Neuronal stem cell (in vitro differentiated cells): ENCODE data around the gene NAB2.
A peak's percentile ranks its signal among the peaks of the same experiment; 100 is the strongest.

Experiments
- DNase-seq: peaks from one replicate; pipeline ENCODE4 v3.0.0-alpha.2; 2013; ENCODE audit warnings: low spot score
- H2AFZ ChIP-seq: one replicate; pipeline ENCODE4 v1.6.1; 2013; ENCODE audit warnings: mild to moderate bottlenecking, low read length, inconsistent platforms
- H2AK5ac ChIP-seq: 2 replicates; pipeline ENCODE4 v1.6.1; 2013; ENCODE audit warnings: low read depth, mild to moderate bottlenecking, inconsistent platforms, low read length, moderate library complexity, mixed read lengths
- H2BK120ac ChIP-seq: 2 replicates; pipeline ENCODE4 v1.6.1; 2013; ENCODE audit warnings: low read depth, mild to moderate bottlenecking, inconsistent platforms, low read length, moderate library complexity, mixed read lengths
- H2BK12ac ChIP-seq: one replicate; pipeline ENCODE4 v1.6.1; 2013; ENCODE audit warnings: low read length, inconsistent platforms
- H2BK15ac ChIP-seq: 2 replicates; pipeline ENCODE4 v1.6.1; 2013; ENCODE audit warnings: mild to moderate bottlenecking, low read length, inconsistent platforms, mixed read lengths
- H2BK5ac ChIP-seq: one replicate; pipeline ENCODE4 v1.6.1; 2013; ENCODE audit warnings: inconsistent platforms, mild to moderate bottlenecking, low read length, moderate library complexity
- H3K14ac ChIP-seq: one replicate; pipeline ENCODE4 v1.6.1; 2013; ENCODE audit warnings: low read length, inconsistent platforms
- H3K18ac ChIP-seq: 2 replicates; pipeline ENCODE4 v1.6.1; 2013; ENCODE audit warnings: low read length, inconsistent platforms
- H3K23ac ChIP-seq: 2 replicates; pipeline ENCODE4 v1.6.1; 2013; ENCODE audit warnings: low read depth, mild to moderate bottlenecking, mixed read lengths, low read length, inconsistent platforms; ENCODE audit not compliant: poor library complexity
- H3K27ac ChIP-seq: replicated peaks from 3 replicates; pipeline ENCODE4 v1.5.1; 2013; ENCODE audit warnings: low read length, inconsistent platforms
- H3K27me3 ChIP-seq, 3 experiments: 2 replicates each; pipeline ENCODE4 v1.6.1; 2013; ENCODE audit warnings: low read length in 3 of 3, mild to moderate bottlenecking in 2 of 3, inconsistent platforms in 1 of 3, low read depth in 1 of 3, mixed read lengths in 1 of 3, moderate library complexity in 1 of 3; ENCODE audit not compliant: control insufficient read depth in 3 of 3, insufficient read depth in 3 of 3
- H3K36me3 ChIP-seq, 2 donors: replicated peaks in 1 of 2; 2 replicates each; pipeline ENCODE4 v1.6.1; 2013; ENCODE audit warnings: low read length in 2 of 2; ENCODE audit not compliant: control insufficient read depth in 2 of 2, insufficient read depth in 2 of 2
- H3K4ac ChIP-seq: 2 replicates; pipeline ENCODE4 v1.6.1; 2013; ENCODE audit warnings: inconsistent platforms, mild to moderate bottlenecking, low read length, moderate library complexity
- H3K4me1 ChIP-seq, 2 donors: 1 replicate in 1 of 2; 2 replicates in 1 of 2; pipeline ENCODE4 v1.6.1; 2013; ENCODE audit warnings: low read length in 2 of 2, low read depth in 1 of 2; ENCODE audit not compliant: control insufficient read depth in 2 of 2, insufficient read depth in 1 of 2
- H3K4me2 ChIP-seq: one replicate; pipeline ENCODE4 v1.6.1; 2013; ENCODE audit warnings: mild to moderate bottlenecking, low read length, inconsistent platforms; ENCODE audit not compliant: insufficient read depth, poor library complexity, severe bottlenecking
- H3K4me3 ChIP-seq, 2 donors: 2 replicates each; pipeline ENCODE4 v1.5.1; 2013; ENCODE audit warnings: low read length in 2 of 2, mild to moderate bottlenecking in 2 of 2, inconsistent platforms in 1 of 2, moderate library complexity in 1 of 2
- H3K79me1 ChIP-seq: one replicate; pipeline ENCODE4 v1.6.1; 2013; ENCODE audit warnings: low read depth, mild to moderate bottlenecking, inconsistent platforms, low read length, moderate library complexity
- H3K9ac ChIP-seq: one replicate; pipeline ENCODE4 v1.6.1; 2013; ENCODE audit warnings: mild to moderate bottlenecking, low read depth, low read length, inconsistent platforms; ENCODE audit not compliant: poor library complexity
- H3K9me3 ChIP-seq, 2 donors: replicated peaks in 1 of 2; 2 replicates each; pipeline versions ENCODE3 to v1.6.1; 2013; ENCODE audit warnings: low read length in 2 of 2, mild to moderate bottlenecking in 2 of 2, inconsistent platforms in 1 of 2, low read depth in 1 of 2, mixed read lengths in 1 of 2, moderate library complexity in 1 of 2; ENCODE audit not compliant: control insufficient read depth in 2 of 2, insufficient read depth in 1 of 2
- H4K8ac ChIP-seq: one replicate; pipeline ENCODE4 v1.6.1; 2013; ENCODE audit warnings: low read depth, mild to moderate bottlenecking, inconsistent platforms, low read length, moderate library complexity
- H4K91ac ChIP-seq: one replicate; pipeline ENCODE4 v1.6.1; 2013; ENCODE audit warnings: low read length, low read depth, mild to moderate bottlenecking, inconsistent platforms; ENCODE audit not compliant: poor library complexity
- WGBS, 2 donors: extraction: QIAGEN DNeasy Blood & Tissue Kit; methylation state at CpG; one replicate each; pipeline ENCODE4 v1.1.7; 2013; ENCODE audit warnings: missing lambda C conversion rate in 2 of 2, mixed read lengths in 1 of 2; ENCODE audit not compliant: insufficient read length in 2 of 2, insufficient replicate concordance in 1 of 2; ENCODE audit errors: extremely low coverage in 2 of 2; 5-methylcytosine and 5-hydroxymethylcytosine counted together

The NAB2 gene

DNA sequence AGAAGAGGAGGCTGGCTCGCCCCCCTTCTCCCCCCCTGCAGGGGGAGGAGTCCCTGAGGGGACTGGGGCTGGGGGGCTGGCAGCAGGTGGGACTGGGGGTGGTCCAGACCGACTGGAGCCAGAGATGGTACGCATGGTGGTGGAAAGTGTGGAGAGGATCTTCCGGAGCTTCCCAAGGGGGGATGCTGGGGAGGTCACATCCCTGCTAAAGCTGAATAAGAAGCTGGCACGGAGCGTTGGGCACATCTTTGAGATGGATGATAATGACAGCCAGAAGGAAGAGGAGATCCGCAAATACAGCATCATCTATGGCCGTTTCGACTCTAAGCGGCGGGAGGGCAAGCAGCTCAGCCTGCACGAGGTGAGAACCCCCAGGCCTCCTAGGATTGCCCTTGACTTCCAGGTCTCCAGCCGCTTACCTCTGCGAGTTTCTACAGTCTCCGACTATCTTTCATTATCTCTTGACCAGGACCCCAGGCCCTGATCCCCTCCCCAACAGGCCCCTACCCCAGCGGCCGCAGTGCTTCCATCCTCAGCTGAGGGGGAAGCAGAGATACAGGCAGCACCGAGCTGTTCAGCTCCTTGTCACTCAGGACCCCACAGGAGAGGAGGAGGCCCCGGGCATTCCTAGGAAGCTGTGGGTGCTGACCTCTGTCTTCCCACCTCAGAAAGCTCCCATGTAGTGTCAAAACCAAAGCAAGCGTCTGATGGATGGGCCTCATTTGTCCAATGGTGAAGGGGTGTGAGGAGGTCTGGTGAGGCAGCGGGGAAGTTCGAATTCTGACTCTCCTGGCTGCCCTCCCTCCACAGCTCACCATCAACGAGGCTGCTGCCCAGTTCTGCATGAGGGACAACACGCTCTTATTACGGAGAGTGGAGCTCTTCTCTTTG is 3.0 kb downstream of the NAB2 start:
- H3K4ac ChIP-seq, result no peak overlapping the region
- no peak overlapping the region for H4K8ac ChIP-seq
- H2BK5ac ChIP-seq, result no peak overlapping the region
- H2BK12ac ChIP-seq, result no peak overlapping the region
- no peak overlapping the region for H3K23ac ChIP-seq
- no peak overlapping the region for H3K4me2 ChIP-seq
- peak overlapping the region; percentile 41 for H3K27ac ChIP-seq
- no peak overlapping the region for H3K14ac ChIP-seq
- H3K18ac ChIP-seq, result no peak overlapping the region
- no peak overlapping the region for H2BK120ac ChIP-seq
- H3K4me1 ChIP-seq, result peaks cover 39 to 40% of the 10 kb centered on the region in 2 donors
- no peak overlapping the region for H2AFZ ChIP-seq
- no peak for DNase-seq
- peaks cover 39 to 62% of the 10 kb centered on the region in 2 donors for H3K36me3 ChIP-seq
- H2BK15ac ChIP-seq, result no peak overlapping the region
- no peak overlapping the region for H3K4me3 ChIP-seq
- H4K91ac ChIP-seq, result no peak overlapping the region
- H3K9ac ChIP-seq, result no peak overlapping the region
- peak overlapping the region; percentile 14 for H2AK5ac ChIP-seq
- WGBS, 2 donors, result no CpG with 5 or more reads among the region's 25 CpGs
- no peaks in the 10 kb centered on the region for H3K9me3 ChIP-seq
- H3K79me1 ChIP-seq, result peaks cover 16% of the 10 kb centered on the region
- H3K27me3 ChIP-seq, result no peaks in the 10 kb centered on the region

DNA sequence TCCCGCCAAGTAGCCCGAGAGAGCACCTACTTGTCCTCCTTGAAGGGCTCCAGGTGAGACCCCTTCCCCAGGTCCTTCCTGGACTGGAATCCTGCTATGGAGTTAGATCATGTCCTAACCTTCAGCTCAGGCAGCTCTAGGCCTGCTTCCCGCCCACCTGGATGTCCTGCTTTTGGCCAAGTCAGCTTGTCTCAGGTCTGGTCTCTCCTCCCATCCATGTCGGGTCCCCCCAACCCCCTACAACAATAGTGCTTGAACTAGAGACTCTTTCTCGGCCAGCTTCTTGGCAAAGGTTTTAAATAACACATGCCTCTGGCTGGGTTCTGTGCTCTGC is 3.6 kb downstream of the NAB2 start:
- Histone ChIP-seq H2BK12ac (no peak overlapping the region), H3K4me3 (no peak overlapping the region), H3K4me2 (no peak overlapping the region), H3K23ac (no peak overlapping the region), H3K4ac (no peak overlapping the region), H3K18ac (no peak overlapping the region), H3K79me1 (peaks cover 16% of the 10 kb centered on the region), H3K27me3 (no peaks in the 10 kb centered on the region), H3K9ac (no peak overlapping the region), H3K36me3 (peaks cover 39 to 68% of the 10 kb centered on the region in 2 donors), H3K27ac (peak overlapping the region; percentile 41), H2BK15ac (no peak overlapping the region), H3K9me3 (no peaks in the 10 kb centered on the region), H2AK5ac (no peak overlapping the region), H2BK120ac (no peak overlapping the region), H4K8ac (no peak overlapping the region), H3K14ac (no peak overlapping the region), H2AFZ (no peak overlapping the region), H4K91ac (no peak overlapping the region), H2BK5ac (no peak overlapping the region), H3K4me1 (peaks cover 39 to 40% of the 10 kb centered on the region in 2 donors)
- WGBS, 2 donors, result no CpG with 5 or more reads among the region's 5 CpGs
- DNase-seq, result no peak

DNA sequence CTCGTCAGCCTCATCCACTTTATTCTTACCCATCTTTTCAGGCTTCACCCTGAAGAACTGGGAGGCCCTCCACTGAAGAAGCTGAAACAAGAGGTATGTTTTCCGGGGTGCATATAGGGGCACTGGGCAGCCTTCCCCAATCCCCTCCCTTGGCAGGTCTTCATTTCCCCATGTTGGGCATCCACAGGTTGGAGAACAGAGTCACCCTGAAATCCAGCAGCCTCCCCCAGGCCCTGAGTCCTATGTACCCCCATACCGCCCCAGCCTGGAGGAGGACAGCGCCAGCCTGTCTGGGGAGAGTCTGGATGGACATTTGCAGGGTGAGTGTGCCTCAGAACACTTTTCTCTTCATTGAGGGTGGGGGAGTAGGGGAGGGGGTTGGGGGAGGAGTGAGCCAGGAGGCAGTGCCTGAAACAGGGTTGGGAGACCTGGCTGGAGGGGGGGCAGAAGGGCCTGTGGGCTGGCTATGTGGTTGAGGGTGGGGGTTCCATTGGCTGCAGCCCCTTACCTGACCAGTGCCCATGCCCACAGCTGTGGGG is 4.0 kb downstream of the NAB2 start:
- Histone ChIP-seq H3K4me1 (peaks cover 38 to 40% of the 10 kb centered on the region in 2 donors), H3K14ac (no peak overlapping the region), H3K27me3 (no peaks in the 10 kb centered on the region), H2AFZ (no peak overlapping the region), H3K4me3 (peak overlapping the region in 1 of 2 donors; percentile 9), H2BK120ac (no peak overlapping the region), H3K9ac (no peak overlapping the region), H3K27ac (peak overlapping the region; percentile 74), H4K8ac (no peak overlapping the region), H2BK15ac (no peak overlapping the region), H3K9me3 (no peaks in the 10 kb centered on the region), H3K18ac (peak overlapping the region; percentile 93), H2AK5ac (peak overlapping the region; percentile 95), H3K36me3 (peaks cover 39 to 73% of the 10 kb centered on the region in 2 donors), H3K79me1 (peaks cover 16% of the 10 kb centered on the region), H2BK5ac (peak overlapping the region; percentile 54), H3K4me2 (no peak overlapping the region), H4K91ac (no peak overlapping the region), H3K23ac (peak overlapping the region; percentile 60), H2BK12ac (no peak overlapping the region), H3K4ac (no peak overlapping the region)
- no CpG with 5 or more reads among the region's 4 CpGs for WGBS, 2 donors
- no peak for DNase-seq
